Psoas muscle (tissue), 8 donors: Measurements from ENCODE around the gene MAP2K3. TPM values are rescaled to one million over a fixed set of nuclear protein-coding genes. Genes with fewer than 3 reads are reported as not detected.
A peak's percentile ranks its signal among the peaks of the same experiment; 100 is the strongest.

ENCODE experiments used
- ATAC-seq, 4 donors: fragments of 200-7000 bp; cut with Tn5 transposase; one replicate each; pipeline ENCODE4 v1.9.1; 2020; ENCODE audit warnings: moderate library complexity in 3 of 4, mild to moderate bottlenecking in 2 of 4
- DNase-seq, 2 donors: peaks; one replicate each; pipeline ENCODE4 v3.0.0-alpha.2; 2020
- H3K27ac ChIP-seq: fragments of 200-600 bp; one replicate; pipeline ENCODE4 v1.8.0; 2022
- H3K27me3 ChIP-seq, 3 donors: fragments of 200-600 bp in 1 of 3; one replicate each; pipeline versions ENCODE4 v1.6.1 to v1.8.0; 2013 to 2022; ENCODE audit warnings: low read length in 2 of 3, mild to moderate bottlenecking in 2 of 3, moderate library complexity in 1 of 3; ENCODE audit not compliant: insufficient read depth in 3 of 3
- H3K36me3 ChIP-seq, 2 donors: fragments of 200-600 bp in 1 of 2; one replicate each; pipeline versions ENCODE4 v1.6.1 to v1.8.0; 2013 to 2022; ENCODE audit warnings: low read depth in 1 of 2, mild to moderate bottlenecking in 1 of 2, moderate library complexity in 1 of 2; ENCODE audit not compliant: insufficient read depth in 1 of 2
- H3K4me1 ChIP-seq: fragments of 200-600 bp; one replicate; pipeline ENCODE4 v1.8.0; 2022
- H3K4me3 ChIP-seq: fragments of 200-600 bp; one replicate; pipeline ENCODE4 v1.8.0; 2022; ENCODE audit warnings: mild to moderate bottlenecking
- H3K9me3 ChIP-seq: fragments of 200-600 bp; one replicate; pipeline ENCODE4 v1.8.0; 2022
- CTCF ChIP-seq: fragments of 200-600 bp; IDR thresholded peaks from one replicate; pipeline ENCODE4 v1.8.0; 2022; ENCODE audit warnings: antibody characterized with exemption
- WGBS, 3 donors: extraction: QIAGEN DNeasy Blood & Tissue Kit; methylation state at CpG; one replicate each; pipeline versions ENCODE4 v1.1.6 to v1.1.7; 2013; 5-methylcytosine and 5-hydroxymethylcytosine counted together
- intact Hi-C, 2 donors: fragments of 100-400 bp; cut with DNase I; formaldehyde crosslinking; loops; one replicate each; pipeline versions ENCODE4 v1.11.0 to v1.14.2; 2022
- polyA plus RNA-seq, 3 donors: library from polyadenylated mRNA; stranded (reverse); fragments of 200-250 nt; gene quantifications; one replicate each; pipeline ENCODE4 v1.2.3, GENCODE V29; 2013
- total RNA-seq, 4 donors: library from RNA; stranded (reverse); fragmentation: NEBNext Ultra II Directional in 2 of 4; extraction: Animal tissue kit (Norgen Biotek cat#: 25700) in 2 of 4; gene quantifications; one replicate each; pipeline versions ENCODE4 v1.2.1 to v1.2.4, GENCODE V29; 2021 to 2023
- donor health status: healthy with polysubstance abuse.
- donor health status: DM: no; HTN: no; CAD: no; lungs with moderate emphysema.
- donor health status: Bipolar disorder and iron deficiency.
- donor health status: healthy.
- donor health status: DM: yes; HTN: yes; CAD: no.
- donor health status: DM: no; HTN: no; CAD: no.
- donor health status: DM: no; HTN: no; CAD: no.
- donor health status: DM: yes; HTN: yes; CAD: no.

The MAP2K3 gene
- total and polyA plus RNA-seq, 7 donors = 64.4 to 229 (median 114) TPM

GRCh38 chr17:21279198-21279535, 5.3 kb upstream of the MAP2K3 start:
- WGBS, 3 donors = 80 to 87% (median 81%) methylated on average over 6 of the region's 6 CpGs
- Histone ChIP-seq H3K27me3 (no peaks in the 10 kb centered on the region), H3K4me1 (peaks cover 57% of the 10 kb centered on the region), H3K9me3 (no peaks in the 10 kb centered on the region), H3K36me3 (no peaks in the 10 kb centered on the region), H3K27ac (peak overlapping the region; percentile 82), H3K4me3 (no peak overlapping the region)
- DNase-seq (no peak), ATAC-seq (no peak)
- intact Hi-C loops = loop anchor here in 1 of 2 donors (2.0 to 5.0 kb wide), 2 partner anchors 67 to 234 kb away; partner anchors contain the start of gene TMEM11
- no peak for TF ChIP-seq CTCF

- 83 to 87% (median 85%) methylated on average over 6 of the region's 6 CpGs for WGBS, 3 donors
- H3K9me3 ChIP-seq = no peaks in the 10 kb centered on the region
- peak overlapping the region; percentile 82 for H3K27ac ChIP-seq
- no peak for ATAC-seq
- no peak overlapping the region for H3K4me3 ChIP-seq
- no peak for TF ChIP-seq CTCF
- peaks cover 53% of the 10 kb centered on the region for H3K4me1 ChIP-seq
- peak in 1 of 2 donors; percentile 52 for DNase-seq
- H3K36me3 ChIP-seq = no peaks in the 10 kb centered on the region
- intact Hi-C loops = loop anchor here in 1 of 2 donors (2.0 to 5.0 kb wide), 2 partner anchors 67 to 233 kb away; partner anchors contain the start of gene TMEM11
- H3K27me3 ChIP-seq = no peaks in the 10 kb centered on the region
Observed at GRCh38 chr17:21279582-21279981, 4.9 kb upstream of the MAP2K3 start.

GRCh38 chr17:21280081-21280518, 4.4 kb upstream of the MAP2K3 start:
- DNase-seq = peak; percentile 88 to 94
- Histone ChIP-seq H3K27me3 (no peaks in the 10 kb centered on the region), H3K4me3 (no peak overlapping the region), H3K4me1 (peaks cover 48% of the 10 kb centered on the region), H3K27ac (peak overlapping the region; percentile 82), H3K9me3 (no peaks in the 10 kb centered on the region), H3K36me3 (no peaks in the 10 kb centered on the region)
- 26 to 32% (median 28%) methylated on average over 9 to 10 of the region's 10 CpGs for WGBS, 3 donors
- peak; percentile 47 to 56 (median 51) for ATAC-seq
- intact Hi-C loops = loop anchor here (10.0 kb wide), 2 partner anchors 115 to 235 kb away; no protein-coding TSS in a partner anchor
- peak; percentile 97 for TF ChIP-seq CTCF

- H3K27me3 ChIP-seq = no peaks in the 10 kb centered on the region
- ATAC-seq (peak; percentile 43 to 58 (median 54)), DNase-seq (peak; percentile 74 to 88)
- no peak overlapping the region for H3K4me3 ChIP-seq
- intact Hi-C loops = loop anchor here (10.0 kb wide), 2 partner anchors 117 to 233 kb away; no protein-coding TSS in a partner anchor
- no peaks in the 10 kb centered on the region for H3K9me3 ChIP-seq
- peaks cover 42% of the 10 kb centered on the region for H3K4me1 ChIP-seq
- H3K36me3 ChIP-seq = no peaks in the 10 kb centered on the region
- WGBS, 3 donors = 16 to 33% (median 30%) methylated on average over 5 of the region's 5 CpGs
- no peak for TF ChIP-seq CTCF
- peak overlapping the region; percentile 99 for H3K27ac ChIP-seq
Observed at GRCh38 chr17:21282231-21282630, 2.3 kb upstream of the MAP2K3 start.

GRCh38 chr17:21282850-21283249, 1.7 kb upstream of the MAP2K3 start:
- Histone ChIP-seq H3K36me3 (no peaks in the 10 kb centered on the region), H3K4me1 (peaks cover 46% of the 10 kb centered on the region), H3K27me3 (no peaks in the 10 kb centered on the region), H3K27ac (peak overlapping the region; percentile 99), H3K9me3 (no peaks in the 10 kb centered on the region), H3K4me3 (no peak overlapping the region)
- 77 to 87% (median 86%) methylated on average over 5 of the region's 5 CpGs for WGBS, 3 donors
- no peak for TF ChIP-seq CTCF
- no peak for DNase-seq
- no peak for ATAC-seq
- intact Hi-C loops = loop anchor here (10.0 kb wide), 2 partner anchors 118 to 232 kb away; no protein-coding TSS in a partner anchor
